ENCODE data around the gene ATP6V1G3.

GRCh38 chr1:198490224-198490623 is 50.3 kb downstream of the ATP6V1G3 start:
- TF ChIP-seq POLR2A (IDR thresholded peaks at IDR 0.05) (no peak), CTCF (IDR thresholded peaks at IDR 0.05 in 8 of 11, conservative IDR thresholded peaks at IDR 0.05 in 3 of 11) (no peak)

Data from spleen (tissue), 7 donors.